HG02885 (cell line): ENCODE results near the gene ZSCAN29.
A peak's percentile ranks its signal among the peaks of the same experiment; 100 is the strongest.
"Not testable (repeated sequence)": the region's sequence is repeated elsewhere in the genome, so short reads cannot be mapped to it uniquely, and the experiment has no call there.

Source experiments
- ATAC-seq: cut with Tn5 transposase; IDR thresholded peaks from one replicate; pipeline ENCODE4 v1.9.1; 2021; ENCODE audit warnings: mild to moderate bottlenecking; ENCODE audit not compliant: unreplicated experiment, poor library complexity

ZSCAN29 gene

GRCh38 chr15:43370975-43371974, at the start of gene ZSCAN29, which contains the start of gene TUBGCP4:
Gene ZSCAN29, minus strand, starts transcription at chr15:43371043. Its CDS starts 1,130 bp downstream, at chr15:43369913.
Gene TUBGCP4, plus strand, starts transcription at chr15:43371101. Its CDS starts 254 bp downstream, at chr15:43371355.
- peak; percentile 86 for ATAC-seq

DNA sequence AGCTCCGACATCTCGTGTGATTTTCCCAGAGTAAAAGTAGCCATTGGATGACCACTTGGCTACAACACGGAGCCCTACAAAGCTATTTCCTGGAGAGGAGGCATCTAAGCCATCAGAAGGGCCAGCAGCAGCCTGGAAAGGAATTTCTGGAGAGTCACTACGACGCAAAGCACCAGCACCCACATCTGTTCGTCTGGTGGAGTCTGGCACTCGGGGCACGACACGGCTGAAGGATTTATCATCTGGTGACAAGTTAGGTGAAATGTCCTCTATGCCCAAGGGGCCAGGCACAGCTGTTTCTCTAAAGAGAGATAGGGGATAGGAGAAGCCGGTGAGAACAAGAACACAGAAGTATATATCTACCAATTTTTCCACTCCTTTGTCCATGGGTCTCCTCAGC, 49.6 kb upstream of the ZSCAN29 start:
- no peak for ATAC-seq

DNA sequence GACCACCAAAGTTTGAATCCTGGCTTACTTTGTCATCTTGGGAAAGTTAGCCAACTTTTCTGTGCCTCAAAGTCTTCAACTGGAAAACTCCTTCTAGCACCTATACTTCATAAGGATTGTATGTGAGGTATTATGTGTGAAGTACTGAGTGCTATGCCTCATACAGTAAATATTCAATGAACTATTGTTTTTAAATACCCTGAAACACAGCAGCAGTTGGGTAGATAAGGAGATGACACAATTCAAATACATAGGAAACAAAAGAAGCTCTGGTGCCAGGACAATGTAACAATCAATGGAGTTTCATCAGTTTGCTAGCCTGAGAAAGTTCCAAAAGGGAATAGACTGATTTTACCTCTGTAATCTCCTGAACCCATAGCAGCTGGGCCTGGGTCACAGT, 43.4 kb upstream of the ZSCAN29 start:
- ATAC-seq = no peak

- ATAC-seq = no peak
Observed at GRCh38 chr15:43412096-43412495, 41.3 kb upstream of the ZSCAN29 start.

DNA sequence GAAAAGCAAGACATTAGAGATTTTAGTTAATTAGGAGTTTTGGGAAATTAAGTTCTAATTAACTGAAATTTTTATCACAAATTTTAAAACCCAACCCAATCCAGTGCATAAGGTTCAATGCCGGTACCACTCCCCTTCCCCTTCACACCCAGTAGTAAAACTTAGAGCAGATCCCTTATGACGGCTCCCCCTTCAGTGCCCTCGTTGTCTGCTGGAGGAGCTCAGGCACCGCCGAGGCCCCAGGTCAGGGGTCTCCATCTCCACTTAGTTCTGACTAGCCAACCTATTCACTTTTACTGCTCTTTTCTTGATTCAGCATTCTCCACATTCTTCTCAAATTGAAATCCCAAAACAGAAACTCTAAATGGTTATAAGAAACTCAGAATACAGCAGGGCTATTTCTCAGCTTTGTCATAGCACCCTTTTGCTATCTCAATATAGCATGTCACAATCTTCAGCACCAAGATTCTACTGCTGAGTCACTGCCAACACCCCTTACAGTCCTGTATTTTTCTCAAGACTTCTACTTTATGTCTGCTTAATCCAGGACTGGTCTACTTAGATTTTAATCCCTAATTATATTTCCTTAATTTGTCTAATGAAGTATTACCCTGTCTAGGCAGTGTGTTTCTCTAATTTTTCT, 39.9 kb upstream of the ZSCAN29 start:
- ATAC-seq = no peak

DNA sequence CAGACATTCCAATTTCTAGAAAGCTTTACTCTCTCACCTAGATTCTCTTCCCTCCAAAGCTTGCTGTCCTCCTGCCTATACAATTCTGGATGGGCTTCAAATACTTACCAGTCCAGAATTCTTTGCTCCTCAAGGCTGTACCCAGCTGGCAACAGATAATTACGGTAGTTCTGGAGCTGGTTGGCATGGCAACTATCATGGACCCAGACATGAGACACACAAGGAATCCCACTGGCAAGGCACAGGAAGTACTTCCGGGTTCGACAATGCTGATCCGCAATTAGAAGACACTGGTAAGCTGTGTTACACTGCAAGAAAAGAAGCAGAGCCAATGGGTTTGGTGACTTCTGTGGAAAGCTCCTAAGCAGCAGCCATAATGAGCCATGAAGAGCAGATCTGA, 37.9 kb upstream of the ZSCAN29 start:
- ATAC-seq = no peak

GRCh38 chr15:43406808-43407207, 36.0 kb upstream of the ZSCAN29 start:
- ATAC-seq = no peak

DNA sequence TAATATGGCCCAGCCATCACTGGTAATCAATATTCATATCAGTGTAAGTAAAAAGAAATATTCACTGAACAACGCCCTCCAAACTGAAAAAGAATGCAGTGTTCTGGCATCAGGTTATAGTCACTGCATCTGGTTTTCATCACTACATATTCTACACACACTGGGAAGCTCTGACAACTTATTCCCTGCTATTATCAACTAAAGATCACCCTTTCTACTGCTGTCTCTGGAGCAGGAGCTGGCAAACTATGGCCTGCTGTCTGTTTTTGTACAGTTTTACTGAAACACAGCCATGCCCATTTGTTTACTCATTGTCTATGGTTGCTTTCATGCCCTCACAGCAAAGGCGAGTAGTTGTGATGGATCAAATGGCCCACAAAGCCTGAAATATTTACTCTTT, 35.3 kb upstream of the ZSCAN29 start:
- no peak for ATAC-seq

DNA sequence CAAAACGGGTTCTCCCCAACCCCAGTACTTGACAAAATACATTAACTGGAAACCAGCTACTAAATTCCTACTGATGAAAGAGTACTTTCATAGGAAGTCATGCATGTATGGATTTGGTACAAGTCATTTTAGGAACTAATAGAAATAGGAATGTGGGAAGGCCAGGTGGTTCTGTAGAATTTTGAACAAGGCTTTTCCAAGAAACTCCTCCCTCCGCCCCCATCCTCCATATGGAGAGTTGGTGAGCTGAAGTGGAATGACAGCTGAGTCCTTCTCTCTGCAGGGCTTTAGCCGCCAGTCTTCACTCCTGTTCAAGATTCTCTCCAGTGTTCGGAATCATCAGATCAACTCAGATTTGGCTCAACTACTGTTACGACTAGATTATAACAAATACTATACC, 33.3 kb upstream of the ZSCAN29 start:
- no peak for ATAC-seq

DNA sequence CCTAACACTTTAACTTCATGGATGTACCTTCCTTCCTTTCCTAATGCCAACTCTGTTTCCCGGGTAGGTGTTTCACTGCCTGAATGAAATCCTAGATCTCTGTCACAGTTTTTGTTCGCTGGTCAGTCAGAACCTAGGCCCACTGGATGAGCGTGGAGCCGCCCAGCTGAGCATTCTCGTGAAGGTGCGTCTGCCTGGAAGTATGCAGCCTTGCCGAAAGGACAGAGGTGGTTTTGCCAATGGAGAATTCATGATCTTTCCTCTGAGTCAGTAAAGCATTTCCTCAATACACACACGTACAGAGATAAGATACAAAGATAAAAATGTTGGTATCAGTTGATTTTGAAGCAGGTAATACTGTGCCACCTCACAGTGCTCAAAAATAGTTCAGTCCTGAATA, 32.8 kb upstream of the ZSCAN29 start:
- ATAC-seq = no peak

- ATAC-seq = no peak
Observed at GRCh38 chr15:43402255-43402654, 31.4 kb upstream of the ZSCAN29 start.

GRCh38 chr15:43393592-43393991, 22.7 kb upstream of the ZSCAN29 start:
- ATAC-seq = not testable (repeated sequence)

DNA sequence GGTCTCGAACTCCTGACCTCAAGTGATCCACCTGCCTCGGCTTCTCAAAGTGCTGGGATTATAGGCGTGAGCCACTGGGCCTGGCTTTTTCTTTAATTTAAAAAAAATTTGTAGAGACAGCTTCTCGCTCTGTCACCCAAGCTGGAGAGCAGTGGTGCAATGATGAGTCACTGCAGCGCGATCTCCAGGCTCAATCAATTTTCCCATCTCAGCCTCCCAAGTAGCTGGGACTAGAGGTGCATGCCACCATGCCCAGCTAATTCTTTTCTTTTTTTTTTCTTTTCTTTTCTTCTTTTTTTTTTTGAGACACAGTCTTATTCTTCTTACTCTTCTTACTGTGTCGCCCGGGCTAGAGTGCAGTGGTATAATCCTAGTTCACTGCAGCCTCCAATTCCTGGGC, 19.9 kb upstream of the ZSCAN29 start:
- no peak for ATAC-seq

DNA sequence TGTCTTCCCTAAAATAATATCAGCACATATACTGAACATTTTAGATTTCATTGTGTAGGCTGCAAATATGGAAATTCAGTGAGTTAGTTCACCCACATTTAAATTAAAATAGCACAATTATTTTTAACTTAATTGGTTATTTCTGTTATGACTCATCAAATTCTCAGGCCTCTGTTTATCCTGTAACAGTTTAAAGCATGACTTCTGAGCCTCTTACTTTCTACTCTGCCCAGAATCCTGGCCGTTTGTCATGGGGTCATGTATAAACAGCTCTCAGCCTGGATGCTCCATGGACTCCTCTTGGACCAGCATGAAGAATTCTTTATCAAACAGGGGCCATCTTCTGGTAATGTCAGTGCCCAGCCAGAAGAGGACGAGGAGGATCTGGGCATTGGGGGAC, 12.2 kb upstream of the ZSCAN29 start:
- ATAC-seq = no peak

DNA sequence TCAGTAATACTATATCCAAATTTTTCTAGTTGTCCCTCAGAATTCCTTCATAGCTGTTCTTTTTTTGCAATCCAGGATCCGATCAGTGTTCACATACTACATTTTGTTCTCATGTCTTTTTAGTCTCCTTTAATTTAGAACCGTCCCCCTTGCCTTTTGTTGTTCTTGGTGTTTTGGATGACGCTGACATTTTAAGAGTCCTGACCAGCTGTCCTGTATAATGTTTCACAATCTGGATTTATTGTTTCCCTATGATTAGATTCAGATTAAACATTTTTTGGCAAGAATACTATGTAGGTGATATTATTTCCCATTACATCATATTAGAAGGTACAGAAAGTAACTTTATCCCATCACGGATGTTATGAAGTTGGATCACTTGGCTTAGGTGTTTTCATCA, 11.5 kb upstream of the ZSCAN29 start:
- no peak for ATAC-seq

- no peak for ATAC-seq
Observed at GRCh38 chr15:43378601-43379000, 7.8 kb upstream of the ZSCAN29 start.

GRCh38 chr15:43376017-43376705, 5.3 kb upstream of the ZSCAN29 start:
- peak; percentile 54 for ATAC-seq

GRCh38 chr15:43370310-43370974, 401 bp downstream of the ZSCAN29 start:
- peak; percentile 38 for ATAC-seq

DNA sequence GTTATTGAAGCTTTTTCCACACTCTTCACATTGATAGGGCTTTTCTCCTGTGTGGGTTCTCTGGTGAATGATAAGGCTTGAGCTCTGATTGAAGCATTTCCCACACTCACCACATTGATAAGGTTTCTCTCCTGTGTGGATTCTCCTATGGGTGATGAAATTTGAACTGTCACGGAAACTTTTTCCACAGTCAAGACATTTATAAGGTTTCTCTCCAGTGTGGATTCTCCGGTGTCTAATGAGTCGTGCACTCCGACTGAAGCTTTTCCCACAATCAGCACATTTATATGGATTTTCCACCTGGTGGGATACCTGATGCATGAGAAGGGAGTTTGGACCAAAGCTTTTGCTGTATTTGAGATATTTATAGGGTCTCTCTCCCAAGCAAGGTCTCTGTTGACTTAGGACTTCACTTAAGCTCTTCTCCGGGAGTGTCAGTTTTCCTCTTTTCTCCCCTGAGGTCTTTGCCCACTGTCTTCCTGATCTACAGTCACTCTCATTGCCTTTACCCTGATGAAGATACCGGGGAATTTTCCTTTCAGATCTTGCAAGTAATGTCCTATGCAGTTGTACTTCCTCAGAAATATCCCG, 9.4 kb downstream of the ZSCAN29 start:
- ATAC-seq = no peak

GRCh38 chr15:43360821-43361220, 10.0 kb downstream of the ZSCAN29 start:
- ATAC-seq = no peak
